Measurements from ENCODE around the gene IRAK2.
A peak's percentile ranks its signal among the peaks of the same experiment; 100 is the strongest.

Gene IRAK2

DNA sequence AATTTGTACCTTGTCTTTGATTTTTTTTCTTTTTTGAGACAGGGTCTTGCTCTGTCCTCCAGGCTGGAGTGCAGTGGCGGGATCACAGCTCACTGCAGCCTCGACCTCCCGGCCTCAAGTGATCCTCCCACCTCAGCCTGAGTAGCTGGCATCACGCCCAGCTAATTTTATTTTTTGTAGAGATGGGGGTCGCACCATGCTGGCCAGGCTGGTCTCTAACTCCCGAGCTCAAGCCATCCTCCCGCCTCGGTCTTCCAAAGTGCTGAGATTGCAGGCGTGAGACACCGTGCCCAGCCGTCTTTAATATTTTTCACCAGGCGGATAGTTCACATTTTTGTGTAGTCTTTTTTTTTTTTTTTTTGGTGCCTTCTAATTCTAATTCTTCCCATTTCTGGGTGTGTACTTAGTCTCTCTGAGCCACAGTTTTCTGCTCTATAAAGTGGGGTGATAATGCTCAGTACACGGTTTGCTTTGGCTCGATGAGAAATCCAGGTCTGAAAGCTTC lies 83.0 kb downstream of the IRAK2 start:
- no peak for DNase-seq (ENCODE audit: low read depth)
- TF ChIP-seq, protein P1, sequence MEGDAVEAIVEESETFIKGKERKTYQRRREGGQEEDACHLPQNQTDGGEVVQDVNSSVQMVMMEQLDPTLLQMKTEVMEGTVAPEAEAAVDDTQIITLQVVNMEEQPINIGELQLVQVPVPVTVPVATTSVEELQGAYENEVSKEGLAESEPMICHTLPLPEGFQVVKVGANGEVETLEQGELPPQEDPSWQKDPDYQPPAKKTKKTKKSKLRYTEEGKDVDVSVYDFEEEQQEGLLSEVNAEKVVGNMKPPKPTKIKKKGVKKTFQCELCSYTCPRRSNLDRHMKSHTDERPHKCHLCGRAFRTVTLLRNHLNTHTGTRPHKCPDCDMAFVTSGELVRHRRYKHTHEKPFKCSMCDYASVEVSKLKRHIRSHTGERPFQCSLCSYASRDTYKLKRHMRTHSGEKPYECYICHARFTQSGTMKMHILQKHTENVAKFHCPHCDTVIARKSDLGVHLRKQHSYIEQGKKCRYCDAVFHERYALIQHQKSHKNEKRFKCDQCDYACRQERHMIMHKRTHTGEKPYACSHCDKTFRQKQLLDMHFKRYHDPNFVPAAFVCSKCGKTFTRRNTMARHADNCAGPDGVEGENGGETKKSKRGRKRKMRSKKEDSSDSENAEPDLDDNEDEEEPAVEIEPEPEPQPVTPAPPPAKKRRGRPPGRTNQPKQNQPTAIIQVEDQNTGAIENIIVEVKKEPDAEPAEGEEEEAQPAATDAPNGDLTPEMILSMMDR (IDR thresholded peaks at IDR 0.05; ENCODE audit: insufficient read depth, low read depth, low read length, missing control alignments): no peak
- H3K4me3 ChIP-seq (ENCODE audit: low read depth, low read length): peak overlapping the region; percentile 59

DNA sequence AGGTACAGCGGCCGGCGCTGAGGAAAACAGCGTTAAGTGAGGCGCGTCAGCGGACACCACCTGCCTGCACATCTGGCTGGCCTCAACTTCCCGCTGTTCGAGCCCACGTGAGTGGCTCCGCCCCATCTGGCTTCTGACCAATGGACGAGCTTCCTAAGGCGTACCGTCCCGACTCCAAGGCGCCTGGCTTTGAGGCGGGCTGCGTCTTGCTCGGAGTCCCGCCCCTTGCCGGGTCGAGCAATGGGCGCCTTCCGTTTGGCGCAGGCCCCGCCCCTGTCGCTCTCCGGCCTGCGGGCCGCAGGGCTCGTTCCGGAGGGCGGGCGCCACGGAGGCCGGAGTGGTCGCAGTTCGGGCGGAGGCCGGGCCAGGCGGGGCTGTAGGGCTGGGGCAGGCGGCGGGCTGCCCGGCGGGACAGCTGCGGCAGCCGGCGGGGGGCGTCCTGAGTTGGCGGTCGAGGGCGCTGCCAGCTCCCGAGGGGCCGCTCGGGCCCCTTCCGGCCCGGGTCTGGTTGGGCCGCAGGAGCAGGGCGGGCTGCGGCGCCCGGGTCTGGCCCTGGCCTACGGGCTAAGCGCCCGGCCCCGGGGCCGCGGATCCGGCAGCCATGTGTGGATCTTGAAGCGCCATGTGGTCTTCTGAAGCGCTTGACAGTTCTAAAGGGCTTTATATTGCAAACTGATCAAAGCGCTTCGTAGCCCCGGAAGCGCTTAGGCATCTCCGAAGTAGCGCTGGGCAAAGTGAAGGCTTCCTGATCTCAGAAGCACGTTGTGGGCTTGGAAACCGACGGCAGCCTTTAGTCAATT lies 83.7 kb downstream of the IRAK2 start, which contains the start of gene TATDN2:
Gene TATDN2, plus strand, starts transcription at position 276 of the 800 bp plus-strand sequence. CDS start 742 bp downstream, outside the sequence.
- TF ChIP-seq, protein P1 (IDR thresholded peaks at IDR 0.05; ENCODE audit: insufficient read depth, low read depth, low read length, missing control alignments): no peak
- peak; percentile 99 for DNase-seq (ENCODE audit: low read depth)
- H3K4me3 ChIP-seq (ENCODE audit: low read depth, low read length): peak within 1 kb of the TSS; percentile 95

DNA sequence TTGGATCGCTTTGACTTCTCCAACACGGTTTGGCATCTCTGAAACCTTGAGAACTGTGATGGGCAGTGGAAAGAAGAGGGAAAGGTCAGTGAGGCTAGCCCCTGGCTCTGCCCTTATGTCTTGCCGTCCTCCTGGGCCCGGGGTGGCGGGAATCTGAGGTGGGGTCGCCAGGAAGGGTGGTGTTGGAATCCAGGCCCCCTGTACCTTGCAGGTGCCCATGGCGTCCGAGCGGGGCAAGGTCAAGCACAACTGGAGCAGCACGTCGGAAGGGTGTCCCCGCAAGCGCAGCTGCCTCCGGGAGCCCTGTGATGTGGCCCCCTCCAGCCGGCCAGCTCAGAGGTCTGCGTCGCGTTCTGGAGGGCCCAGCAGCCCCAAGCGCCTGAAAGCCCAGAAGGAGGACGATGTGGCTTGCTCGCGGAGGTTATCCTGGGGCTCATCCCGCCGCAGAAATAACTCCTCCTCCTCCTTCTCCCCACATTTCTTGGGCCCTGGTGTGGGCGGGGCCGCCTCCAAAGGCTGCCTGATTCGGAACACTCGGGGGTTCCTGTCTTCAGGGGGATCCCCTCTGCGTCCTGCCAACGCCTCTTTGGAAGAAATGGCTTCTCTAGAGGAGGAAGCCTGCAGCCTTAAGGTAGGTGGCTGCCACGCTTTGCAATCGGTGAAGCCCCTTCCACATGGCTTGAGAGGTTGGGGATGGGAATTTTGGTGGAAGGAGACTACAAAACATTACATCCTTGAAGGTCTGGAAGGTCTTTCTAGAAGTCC lies 84.4 kb downstream of the IRAK2 start:
- DNase-seq (ENCODE audit: low read depth): peak; percentile 61
- peak overlapping the region; percentile 95 for H3K4me3 ChIP-seq (ENCODE audit: low read depth, low read length)
- TF ChIP-seq, protein P1 (IDR thresholded peaks at IDR 0.05; ENCODE audit: insufficient read depth, low read depth, low read length, missing control alignments): no peak

DNA sequence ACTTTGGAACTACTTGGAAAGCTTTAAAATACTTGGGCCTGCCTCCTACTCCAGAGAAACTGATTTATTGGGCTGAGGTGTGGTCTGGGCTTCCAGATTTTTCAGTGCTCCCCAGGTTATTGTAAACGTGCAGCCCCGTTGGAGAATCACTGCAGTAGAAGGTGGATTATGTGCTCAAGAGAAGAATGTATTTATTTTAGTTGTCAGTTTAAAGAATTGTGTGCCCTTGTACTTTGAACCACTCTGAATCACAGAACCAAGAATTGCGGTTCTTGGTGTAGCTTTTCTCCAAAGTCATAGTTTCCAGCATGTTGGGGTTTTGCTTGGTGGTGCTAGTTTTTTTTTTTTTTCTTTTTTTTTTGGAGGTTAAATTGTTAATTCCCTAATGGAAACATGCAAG lies 85.1 kb downstream of the IRAK2 start:
- peak overlapping the region; percentile 95 for H3K4me3 ChIP-seq (ENCODE audit: low read depth, low read length)
- DNase-seq (ENCODE audit: low read depth): no peak
- TF ChIP-seq, protein P1 (IDR thresholded peaks at IDR 0.05; ENCODE audit: insufficient read depth, low read depth, low read length, missing control alignments): no peak

DNA sequence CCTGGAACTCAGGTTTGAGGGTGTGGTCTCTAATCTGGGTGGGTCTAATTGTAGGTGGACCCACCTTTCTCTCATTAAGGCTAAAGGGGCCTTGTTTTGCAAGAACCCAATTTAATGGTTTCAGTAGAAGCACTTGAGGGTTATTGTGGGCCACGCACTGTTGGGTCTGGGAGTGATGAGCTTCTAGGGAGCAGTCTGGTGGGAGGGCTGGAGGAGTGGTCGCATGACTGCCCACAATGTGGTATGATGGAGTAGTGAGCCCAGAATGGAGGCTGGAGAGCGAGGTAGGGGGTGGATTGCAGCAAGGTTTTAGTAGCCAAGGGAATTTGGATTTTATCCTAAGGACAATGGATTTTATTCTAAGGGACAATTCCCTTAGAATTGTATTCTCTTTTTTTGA lies 86.3 kb downstream of the IRAK2 start:
- peak overlapping the region; percentile 95; the same call in 1 of the 2 replicates for H3K4me3 ChIP-seq (ENCODE audit: low read depth, low read length)
- TF ChIP-seq, protein P1 (IDR thresholded peaks at IDR 0.05; ENCODE audit: insufficient read depth, low read depth, low read length, missing control alignments): no peak
- DNase-seq (ENCODE audit: low read depth): no peak

DNA sequence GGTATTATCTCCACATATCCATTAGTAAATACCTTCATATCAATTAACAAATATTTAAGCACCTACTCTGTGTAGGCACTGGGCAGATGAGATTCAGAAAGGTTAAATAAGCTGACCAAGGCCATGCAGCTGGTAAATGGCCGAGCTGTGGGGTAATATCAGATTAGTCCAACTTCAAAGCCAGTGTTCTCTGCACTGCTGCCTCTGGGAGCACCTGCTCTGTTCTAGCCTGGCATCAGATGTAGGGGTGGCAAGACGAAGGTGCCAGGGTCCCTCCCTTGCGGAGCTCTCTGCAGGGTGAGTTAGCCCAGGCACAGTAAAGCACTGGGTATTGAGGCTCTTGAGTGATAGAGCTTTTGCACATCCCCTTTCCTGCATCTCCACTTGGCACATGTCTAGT lies 89.0 kb downstream of the IRAK2 start:
- no peak for DNase-seq (ENCODE audit: low read depth)
- no peak overlapping the region for H3K4me3 ChIP-seq (ENCODE audit: low read depth, low read length)
- TF ChIP-seq, protein P1 (IDR thresholded peaks at IDR 0.05; ENCODE audit: insufficient read depth, low read depth, low read length, missing control alignments): no peak
